GM19372 (cell line): ENCODE measurements around the gene SLC16A10.
"Not testable (repeated sequence)": the region's sequence is repeated elsewhere in the genome, so short reads cannot be mapped to it uniquely, and the experiment has no call there.

Experiments used
- ATAC-seq: cut with Tn5 transposase; IDR thresholded peaks from one replicate; pipeline ENCODE4 v1.9.1; 2021; ENCODE audit warnings: mild to moderate bottlenecking, low read depth, moderate library complexity; ENCODE audit not compliant: unreplicated experiment

The SLC16A10 gene

DNA sequence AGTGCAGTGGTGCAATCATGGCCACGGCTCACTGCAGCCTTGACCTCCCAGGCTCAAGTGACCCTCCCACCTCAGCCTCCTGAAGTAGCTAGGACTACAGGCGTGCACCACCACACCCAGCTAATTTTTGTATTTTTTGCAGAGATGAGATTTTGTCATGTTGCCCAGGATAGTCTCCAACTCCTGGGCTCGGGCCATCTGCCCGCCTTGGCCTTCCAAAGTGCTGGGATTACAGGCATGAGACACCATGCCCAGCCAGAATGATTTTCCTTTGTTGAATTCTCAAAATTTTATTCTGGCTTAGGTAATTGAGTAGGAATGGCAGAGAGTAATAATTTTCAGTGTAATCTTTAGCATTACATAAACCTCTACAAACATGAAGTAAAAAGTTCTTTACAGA is 37.1 kb downstream of the SLC16A10 start:
- ATAC-seq, result no peak

DNA sequence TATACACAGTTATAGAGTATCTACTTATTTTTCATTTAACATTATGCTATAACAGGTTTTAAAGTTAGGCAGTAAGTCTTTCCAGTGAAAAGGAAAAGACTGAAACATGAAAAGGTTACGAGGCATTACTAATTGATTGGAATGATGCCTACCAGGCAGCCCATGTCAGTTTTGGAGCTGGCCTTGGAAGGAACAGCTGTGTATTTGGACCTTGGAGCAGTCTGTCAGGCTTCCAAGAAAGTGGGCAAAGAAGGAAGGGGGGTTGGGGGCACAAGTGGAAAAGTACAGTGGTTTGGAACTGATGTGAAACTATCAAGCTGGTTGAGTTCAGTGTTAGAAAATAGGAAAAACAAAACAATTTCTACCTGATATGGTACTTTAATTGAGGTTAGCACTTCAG is 41.7 kb downstream of the SLC16A10 start:
- no peak for ATAC-seq

DNA sequence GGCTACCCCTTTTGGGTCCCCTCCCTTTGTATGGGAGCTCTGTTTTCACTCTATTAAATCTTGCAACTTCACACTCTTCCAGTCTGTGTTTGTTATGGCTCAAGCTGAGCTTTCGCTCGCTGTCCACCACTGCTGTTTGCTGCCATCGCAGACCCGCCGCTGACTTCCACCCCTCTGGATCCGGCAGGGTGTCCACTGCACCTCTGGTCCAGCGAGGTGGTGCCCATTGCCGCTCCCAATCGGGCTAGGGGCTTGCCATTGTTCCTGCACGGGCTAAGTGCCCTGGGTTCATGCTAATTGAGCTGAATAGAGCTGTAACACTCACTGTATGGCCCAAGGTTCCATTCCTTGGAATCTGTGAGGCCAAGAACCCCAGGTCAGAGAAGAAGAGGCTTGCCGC is 43.7 kb downstream of the SLC16A10 start:
- not testable (repeated sequence) for ATAC-seq

GRCh38 chr6:111132669-111133068 is 45.4 kb downstream of the SLC16A10 start:
- not testable (repeated sequence) for ATAC-seq

- ATAC-seq, result not testable (repeated sequence)
These were observed 47.0 kb downstream of the SLC16A10 start for GRCh38 chr6:111134236-111134869.

DNA sequence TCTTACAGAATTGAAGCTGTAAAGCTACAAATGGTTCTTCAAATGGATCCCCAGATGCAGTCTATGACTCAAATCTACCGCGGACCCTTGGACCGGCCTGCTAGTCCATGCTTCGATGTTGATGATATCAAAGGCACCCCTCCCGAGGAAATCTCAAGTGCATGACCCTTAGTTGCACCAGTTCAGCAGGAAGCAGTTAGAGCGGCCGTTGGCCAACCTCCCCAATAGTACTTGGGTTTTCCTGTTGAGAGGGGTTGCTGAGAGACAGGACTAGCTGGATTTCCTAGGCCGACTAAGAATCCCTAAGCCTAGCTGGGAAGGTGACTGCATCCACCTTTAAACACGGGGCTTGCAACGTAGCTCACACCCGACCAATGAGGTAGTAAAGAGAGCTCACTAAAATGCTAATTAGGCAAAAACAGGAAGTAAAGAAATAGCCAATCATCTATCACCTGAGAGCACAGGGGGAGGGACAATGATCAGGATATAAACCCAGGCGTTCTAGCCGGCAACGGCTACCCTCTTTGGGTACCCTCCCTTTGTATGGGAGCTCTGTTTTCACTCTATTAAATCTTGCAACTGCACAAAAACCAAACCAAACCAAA is 50.3 kb downstream of the SLC16A10 start:
- ATAC-seq, result not testable (repeated sequence)

GRCh38 chr6:111147440-111147839 is 60.1 kb downstream of the SLC16A10 start:
- ATAC-seq, result no peak

- ATAC-seq, result no peak
These were observed 60.8 kb downstream of the SLC16A10 start for GRCh38 chr6:111148110-111148509.

GRCh38 chr6:111150577-111150976 is 63.3 kb downstream of the SLC16A10 start:
- ATAC-seq, result no peak

- no peak for ATAC-seq
These were observed 67.7 kb downstream of the SLC16A10 start for GRCh38 chr6:111154981-111155380.

DNA sequence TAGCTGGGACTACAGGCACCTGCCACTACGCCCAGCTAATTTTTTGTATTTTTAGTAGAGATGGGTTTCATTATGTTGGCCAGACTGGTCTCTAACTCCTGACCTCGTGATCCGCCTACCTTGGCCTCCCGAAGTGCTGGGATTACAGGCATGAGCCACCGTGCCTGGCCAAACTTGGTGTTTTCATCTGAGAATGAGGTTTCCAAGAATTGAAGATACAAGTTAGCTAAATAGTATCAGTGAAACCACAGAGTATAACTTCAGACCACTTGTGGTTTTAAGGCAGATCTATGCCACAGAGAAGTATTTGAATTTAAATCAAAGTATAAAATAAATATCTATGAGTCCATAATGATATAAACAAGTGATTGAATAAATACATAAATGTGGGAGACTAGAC is 70.1 kb downstream of the SLC16A10 start:
- no peak for ATAC-seq

GRCh38 chr6:111159633-111160032 is 72.3 kb downstream of the SLC16A10 start:
- no peak for ATAC-seq

DNA sequence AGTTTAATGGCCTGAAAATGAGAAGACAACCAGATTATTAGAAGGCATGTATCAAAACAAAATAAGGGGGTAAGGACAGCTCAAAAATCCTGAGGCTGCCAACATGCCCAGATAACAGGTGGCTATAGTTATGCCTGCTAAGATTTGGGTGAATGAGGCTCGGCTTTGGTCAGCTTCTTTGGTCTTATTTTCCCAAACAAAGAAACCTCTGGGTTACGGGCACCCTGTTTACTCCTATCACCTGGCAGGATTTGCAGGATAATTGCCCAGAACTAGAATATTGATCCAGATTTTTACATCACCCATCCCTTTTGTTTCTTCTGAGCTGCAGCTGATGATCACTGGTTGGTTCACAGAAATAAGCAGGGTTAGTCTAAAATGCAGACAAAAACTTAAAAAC is 74.3 kb downstream of the SLC16A10 start:
- no peak for ATAC-seq

DNA sequence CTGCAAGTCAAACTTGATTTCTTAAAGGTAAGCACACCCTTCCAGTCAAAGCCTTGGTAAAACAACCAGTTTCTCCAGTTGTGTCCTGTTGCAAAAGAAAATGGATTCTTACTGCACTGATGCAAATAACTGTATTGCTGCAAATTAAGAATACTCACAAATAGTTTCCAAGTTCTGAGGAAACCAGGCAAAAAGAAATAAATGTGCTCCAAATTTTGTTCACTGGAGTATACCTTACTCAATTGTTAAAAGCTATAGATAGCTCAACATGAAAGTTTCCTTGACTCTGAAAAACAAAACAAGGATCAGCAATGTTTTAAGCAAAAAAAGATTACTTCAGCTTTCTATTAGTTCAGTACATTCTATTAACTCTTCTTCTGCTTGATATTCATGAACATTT is 75.2 kb downstream of the SLC16A10 start:
- no peak for ATAC-seq

GRCh38 chr6:111171577-111172400 is 84.5 kb downstream of the SLC16A10 start:
- no peak for ATAC-seq

GRCh38 chr6:111172563-111172962 is 85.3 kb downstream of the SLC16A10 start:
- no peak for ATAC-seq

GRCh38 chr6:111173341-111173740 is 86.0 kb downstream of the SLC16A10 start:
- ATAC-seq, result no peak

- ATAC-seq, result no peak
These were observed 86.6 kb downstream of the SLC16A10 start for GRCh38 chr6:111173946-111174345.

DNA sequence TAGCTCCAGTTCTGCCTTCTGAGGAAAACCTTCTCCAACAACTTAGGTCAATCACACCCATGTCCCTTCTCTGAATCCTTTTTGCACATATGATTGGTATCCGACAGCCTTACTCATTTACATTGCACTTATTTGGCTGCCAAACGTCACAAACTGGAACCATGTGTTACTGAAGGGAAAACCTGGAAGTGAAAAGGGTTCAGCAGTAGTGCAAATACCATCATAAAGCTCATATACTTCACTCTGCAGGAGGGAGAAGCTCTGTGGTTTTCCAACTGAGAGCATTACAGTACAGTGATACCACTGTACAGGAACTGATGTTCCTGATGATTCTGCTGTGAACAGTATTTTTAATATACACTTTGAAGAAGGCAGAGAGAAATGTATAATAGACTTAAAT is 87.8 kb downstream of the SLC16A10 start:
- no peak for ATAC-seq

DNA sequence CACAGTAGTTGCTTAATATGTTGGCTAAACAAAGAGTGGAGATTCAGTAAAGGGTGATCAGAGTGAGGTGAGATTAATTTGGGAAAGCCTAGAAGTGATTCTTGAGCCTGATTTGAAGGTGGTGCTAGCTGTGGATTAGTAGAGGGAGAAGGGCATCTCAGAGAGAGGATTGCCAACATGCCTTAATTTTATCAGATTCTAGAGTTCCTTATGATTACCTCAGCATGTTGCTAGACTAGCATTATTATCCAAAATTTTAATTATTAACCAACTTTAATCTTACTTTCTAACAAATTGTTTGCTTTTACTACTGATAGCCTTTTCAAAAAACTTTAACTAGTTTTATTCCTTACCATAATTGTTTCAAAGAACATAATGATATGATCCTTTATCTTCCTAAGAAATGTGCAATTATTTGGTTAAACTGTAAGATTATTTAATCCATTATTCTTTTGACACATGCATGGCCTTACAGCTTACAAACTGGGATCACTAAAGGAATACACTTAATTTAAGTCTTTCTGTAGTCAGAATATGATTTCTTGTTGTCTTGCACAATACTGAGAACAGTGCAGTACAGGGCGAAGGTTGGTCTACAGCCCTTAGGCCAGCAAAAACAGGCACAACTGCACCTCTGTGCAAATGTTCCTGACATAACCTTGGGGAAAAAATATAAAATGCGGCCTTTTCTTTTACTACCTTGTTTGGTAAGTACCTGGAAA is 88.9 kb downstream of the SLC16A10 start:
- no peak for ATAC-seq

DNA sequence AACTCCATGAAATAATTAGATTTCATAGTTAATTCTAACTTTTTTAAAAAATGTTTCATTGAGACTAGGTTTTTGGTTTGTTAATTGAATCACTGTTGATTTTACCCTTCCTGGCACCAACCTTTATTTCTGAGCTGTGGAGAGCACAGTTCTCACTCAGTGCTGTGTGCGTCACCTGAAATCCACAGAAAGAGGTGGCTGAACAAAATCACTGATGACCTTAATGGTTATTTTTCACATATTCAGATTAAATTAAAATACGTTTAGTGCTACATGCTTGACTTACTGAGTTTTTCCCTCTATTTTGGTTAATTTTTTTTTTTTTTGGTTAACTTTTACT is 89.4 kb downstream of the SLC16A10 start:
- ATAC-seq, result no peak
